Spleen (tissue), 11 donors: ENCODE measurements around the gene TAF11L7. TPM values are rescaled to one million over a fixed set of nuclear protein-coding genes. Genes with fewer than 3 reads are reported as not detected.
"Not testable (repeated sequence)": the region's sequence is repeated elsewhere in the genome, so short reads cannot be mapped to it uniquely, and the experiment has no call there.

Experiments used
- DNase-seq: peaks from one replicate; pipeline ENCODE4 v3.0.0-alpha.2; 2020
- H3K27ac ChIP-seq, 8 donors: fragments of 200-600 bp; sonication (generic) in 7 of 8; 1 replicate in 4 of 8; 2 replicates in 4 of 8; pipeline versions ENCODE4 v1.5.0 to v1.8.0; 2016 to 2021; ENCODE audit warnings: inconsistent platforms in 4 of 8, mild to moderate bottlenecking in 4 of 8, moderate library complexity in 1 of 8
- H3K27me3 ChIP-seq, 7 donors: fragments of 200-600 bp; sonication (generic) in 6 of 7; replicated peaks in 1 of 7; 1 replicate in 4 of 7; 2 replicates in 3 of 7; pipeline versions ENCODE4 v1.5.0 to v1.8.0; 2016 to 2021; ENCODE audit warnings: inconsistent platforms in 3 of 7, mild to moderate bottlenecking in 1 of 7
- H3K36me3 ChIP-seq, 6 donors: fragments of 200-600 bp; sonication (generic) in 5 of 6; 1 replicate in 4 of 6; 2 replicates in 2 of 6; pipeline versions ENCODE4 v1.5.0 to v1.8.0; 2016 to 2021; ENCODE audit warnings: inconsistent platforms in 2 of 6
- H3K4me1 ChIP-seq, 6 donors: fragments of 200-600 bp; sonication (generic) in 5 of 6; 1 replicate in 3 of 6; 2 replicates in 3 of 6; pipeline versions ENCODE4 v1.5.0 to v1.8.0; 2016 to 2021; ENCODE audit warnings: inconsistent platforms in 3 of 6
- H3K4me3 ChIP-seq, 8 donors: fragments of 200-600 bp; sonication (generic) in 7 of 8; 1 replicate in 4 of 8; 2 replicates in 4 of 8; pipeline versions ENCODE4 v1.5.0 to v1.8.0; 2016 to 2021; ENCODE audit warnings: inconsistent platforms in 4 of 8, mild to moderate bottlenecking in 4 of 8, moderate library complexity in 2 of 8
- H3K9me3 ChIP-seq, 8 donors: fragments of 200-600 bp; sonication (generic) in 7 of 8; 1 replicate in 4 of 8; 2 replicates in 4 of 8; pipeline versions ENCODE4 v1.5.0 to v1.8.0; 2016 to 2021; ENCODE audit warnings: inconsistent platforms in 4 of 8
- POLR2A ChIP-seq, 3 donors: fragments of 450-650 bp; IDR thresholded peaks; one replicate each; pipeline ENCODE4 v1.5.1; 2017; ENCODE audit warnings: antibody characterized with exemption in 3 of 3, mild to moderate bottlenecking in 1 of 3
- POLR2AphosphoS5 ChIP-seq, 3 donors: sonication (generic); formaldehyde crosslinking; IDR thresholded peaks; one replicate each; pipeline ENCODE4 v1.5.1; 2017; ENCODE audit warnings: antibody characterized with exemption in 3 of 3
- WGBS, 5 donors: extraction: QIAGEN DNeasy Blood & Tissue Kit in 3 of 5; methylation state at CpG; one replicate each; pipeline versions ENCODE4 v1.1.5 to v1.1.7; 2013 to 2018; 5-methylcytosine and 5-hydroxymethylcytosine counted together
- intact Hi-C: fragments of 100-400 bp; cut with DNase I; formaldehyde crosslinking; loops from one replicate; pipeline ENCODE4 v1.15.0; 2023; ENCODE audit warnings: low total_unique reads
- polyA plus RNA-seq, 3 donors: library from polyadenylated mRNA; stranded (reverse); fragments of 200-250 nt; gene quantifications; one replicate each; pipeline ENCODE4 v1.2.1, GENCODE V29; 2013
- total RNA-seq, 7 donors: library from RNA; depleted of rRNA in 3 of 7; stranded (reverse); fragments of >200 nt in 3 of 7; fragmentation: NEBNext Ultra II Directional in 4 of 7; extraction: Animal tissue kit (Norgen Biotek cat#: 25700) in 4 of 7; gene quantifications; one replicate each; pipeline versions ENCODE4 v1.1.0 to v1.2.1, GENCODE V29; 2016 to 2021
- TF ChIP-seq, protein P1 (sequence below), 11 experiments: fragments of 200-600 bp in 7 of 11; fragments of 450-650 bp in 4 of 11; sonication (generic) in 4 of 11; IDR thresholded peaks in 8 of 11; conservative IDR thresholded peaks in 3 of 11; 1 replicate in 7 of 11; 2 replicates in 4 of 11; pipeline versions ENCODE4 v1.4.0 to v1.8.0; 2016 to 2021; ENCODE audit warnings: antibody characterized with exemption in 11 of 11, inconsistent platforms in 4 of 11, mild to moderate bottlenecking in 1 of 11
- donor health status: healthy with polysubstance abuse.
- donor health status: DM: no; HTN: no; CAD: no; lungs with moderate emphysema.
- donor health status: DM: no; HTN: no; CAD: no.
- donor health status: Bipolar disorder and iron deficiency.
- donor health status: healthy.
- donor health status: DM: no; HTN: no; CAD: no.
- donor health status: DM: yes; HTN: yes; CAD: no.

The TAF11L7 gene
- total and polyA plus RNA-seq, 10 donors: not detected

DNA sequence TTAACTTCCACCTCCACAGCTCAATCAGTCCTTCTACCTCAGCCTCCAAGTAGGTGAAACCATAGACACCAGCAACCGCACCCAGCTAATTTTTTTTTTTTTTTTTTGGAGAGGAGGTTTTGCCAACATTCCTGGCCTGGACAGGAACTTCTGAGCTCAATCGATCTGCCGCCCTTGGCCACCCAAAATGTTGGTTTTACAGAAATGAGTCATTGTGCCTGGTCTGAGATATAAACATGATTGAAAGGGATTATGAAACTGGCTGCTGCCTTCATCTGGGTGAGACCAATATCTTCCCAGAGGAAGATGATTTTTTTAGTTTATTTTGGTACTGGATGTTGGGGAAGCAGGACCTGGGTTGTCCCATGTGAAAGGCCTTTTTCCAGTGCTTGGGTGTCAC is 33.8 kb upstream of the TAF11L7 start:
- H3K9me3 ChIP-seq: peaks cover 0 to 8% (median 0%) of the 10 kb centered on the region in 8 donors
- intact Hi-C loops: no loop called here
- WGBS, 5 donors: 87 to 93% (median 89%) methylated on average over 3 of the region's 3 CpGs

GRCh38 chr5:17614872-17615605 is 29.5 kb upstream of the TAF11L7 start:
- 78 to 97% (median 92%) methylated on average over 4 to 17 of the region's 17 CpGs for WGBS, 5 donors
- no peak for DNase-seq
- no peak overlapping the region for H3K4me3 ChIP-seq
- H3K36me3 ChIP-seq: no peaks in the 10 kb centered on the region
- H3K4me1 ChIP-seq: no peaks in the 10 kb centered on the region
- H3K27me3 ChIP-seq: no peaks in the 10 kb centered on the region
- no peak for TF ChIP-seq POLR2AphosphoS5 (IDR thresholded peaks at IDR 0.05)
- TF ChIP-seq, protein P1, sequence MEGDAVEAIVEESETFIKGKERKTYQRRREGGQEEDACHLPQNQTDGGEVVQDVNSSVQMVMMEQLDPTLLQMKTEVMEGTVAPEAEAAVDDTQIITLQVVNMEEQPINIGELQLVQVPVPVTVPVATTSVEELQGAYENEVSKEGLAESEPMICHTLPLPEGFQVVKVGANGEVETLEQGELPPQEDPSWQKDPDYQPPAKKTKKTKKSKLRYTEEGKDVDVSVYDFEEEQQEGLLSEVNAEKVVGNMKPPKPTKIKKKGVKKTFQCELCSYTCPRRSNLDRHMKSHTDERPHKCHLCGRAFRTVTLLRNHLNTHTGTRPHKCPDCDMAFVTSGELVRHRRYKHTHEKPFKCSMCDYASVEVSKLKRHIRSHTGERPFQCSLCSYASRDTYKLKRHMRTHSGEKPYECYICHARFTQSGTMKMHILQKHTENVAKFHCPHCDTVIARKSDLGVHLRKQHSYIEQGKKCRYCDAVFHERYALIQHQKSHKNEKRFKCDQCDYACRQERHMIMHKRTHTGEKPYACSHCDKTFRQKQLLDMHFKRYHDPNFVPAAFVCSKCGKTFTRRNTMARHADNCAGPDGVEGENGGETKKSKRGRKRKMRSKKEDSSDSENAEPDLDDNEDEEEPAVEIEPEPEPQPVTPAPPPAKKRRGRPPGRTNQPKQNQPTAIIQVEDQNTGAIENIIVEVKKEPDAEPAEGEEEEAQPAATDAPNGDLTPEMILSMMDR (IDR thresholded peaks at IDR 0.05 in 8 of 11, conservative IDR thresholded peaks at IDR 0.05 in 3 of 11): no peak
- no peak for TF ChIP-seq POLR2A (IDR thresholded peaks at IDR 0.05)
- H3K9me3 ChIP-seq: no peaks in the 10 kb centered on the region
- H3K27ac ChIP-seq: no peak overlapping the region
- intact Hi-C loops: no loop called here

More for the DNA sequence above, 33.8 kb upstream of the TAF11L7 start:
- Histone ChIP-seq H3K27me3 (no peaks in the 10 kb centered on the region), H3K27ac (no peak overlapping the region), H3K4me3 (no peak overlapping the region), H3K4me1 (no peaks in the 10 kb centered on the region), H3K36me3 (no peaks in the 10 kb centered on the region)
- no peak for DNase-seq
- TF ChIP-seq POLR2A (IDR thresholded peaks at IDR 0.05) (no peak), POLR2AphosphoS5 (IDR thresholded peaks at IDR 0.05) (no peak)
- TF ChIP-seq, protein P1 (IDR thresholded peaks at IDR 0.05 in 8 of 11, conservative IDR thresholded peaks at IDR 0.05 in 3 of 11): no peak

DNA sequence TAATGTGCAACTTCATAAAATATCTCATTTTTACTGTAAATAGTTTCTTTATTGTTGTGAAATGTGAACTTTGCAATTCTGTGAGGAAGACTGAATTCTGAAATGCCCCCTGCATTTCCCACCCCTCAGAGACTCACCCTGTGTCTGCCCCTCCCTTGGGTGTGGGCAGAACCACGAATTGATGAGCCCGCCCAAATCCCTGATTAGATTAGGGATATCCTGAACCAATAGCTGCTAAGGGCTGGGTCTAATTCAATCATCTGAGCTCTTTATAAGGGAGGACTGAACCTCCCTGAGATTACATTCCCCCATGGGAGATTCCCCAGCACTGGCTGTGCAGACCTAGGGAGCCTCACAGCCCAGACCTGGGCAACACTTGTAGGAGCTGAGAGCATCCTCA is 24.5 kb upstream of the TAF11L7 start, which contains the start of gene TAF11L12:
TAF11L12 (plus strand) TSS at position 301 of the 400 bp plus-strand sequence.
- H3K27me3 ChIP-seq, H3K36me3 ChIP-seq, H3K4me1 ChIP-seq, DNase-seq, H3K9me3 ChIP-seq, H3K4me3 ChIP-seq, intact Hi-C loops, H3K27ac ChIP-seq: not testable (repeated sequence)
- WGBS, 5 donors: 73 to 88% (median 80%) methylated on average over 2 of the region's 2 CpGs

GRCh38 chr5:17607461-17607860 is 21.9 kb upstream of the TAF11L7 start:
- H3K27ac ChIP-seq, H3K36me3 ChIP-seq, H3K4me1 ChIP-seq, intact Hi-C loops, H3K27me3 ChIP-seq, H3K9me3 ChIP-seq, H3K4me3 ChIP-seq, DNase-seq: not testable (repeated sequence)
- WGBS, 5 donors: 81 to 95% (median 87%) methylated on average over 4 of the region's 4 CpGs

GRCh38 chr5:17604951-17605350 is 19.4 kb upstream of the TAF11L7 start:
- TF ChIP-seq POLR2A (IDR thresholded peaks at IDR 0.05) (no peak), POLR2AphosphoS5 (IDR thresholded peaks at IDR 0.05) (no peak)
- TF ChIP-seq, protein P1 (IDR thresholded peaks at IDR 0.05 in 8 of 11, conservative IDR thresholded peaks at IDR 0.05 in 3 of 11): no peak

GRCh38 chr5:17603880-17604279 is 18.3 kb upstream of the TAF11L7 start, which contains the start of gene TAF11L11:
TAF11L11 (plus strand) TSS chr5:17604183.
- DNase-seq, H3K4me3 ChIP-seq, H3K27me3 ChIP-seq, H3K9me3 ChIP-seq, H3K4me1 ChIP-seq, H3K36me3 ChIP-seq, intact Hi-C loops, H3K27ac ChIP-seq: not testable (repeated sequence)
- 62 to 80% (median 75%) methylated on average over 6 of the region's 6 CpGs for WGBS, 5 donors

More at GRCh38 chr5:17604951-17605350, 19.4 kb upstream of the TAF11L7 start:
- Histone ChIP-seq H3K4me3 (no peak overlapping the region), H3K27me3 (no peaks in the 10 kb centered on the region), H3K9me3 (peaks cover 0 to 5% (median 0%) of the 10 kb centered on the region in 8 donors), H3K36me3 (no peaks in the 10 kb centered on the region), H3K27ac (no peak overlapping the region), H3K4me1 (no peaks in the 10 kb centered on the region)
- intact Hi-C loops: no loop called here
- no peak for DNase-seq
- WGBS, 5 donors: 92 to 97% (median 94%) methylated on average over 13 to 14 of the region's 14 CpGs

GRCh38 chr5:17597728-17598127 is 12.2 kb upstream of the TAF11L7 start, which contains the start of gene TAF11L10:
TAF11L10 (minus strand) TSS chr5:17597828.
- intact Hi-C loops, H3K36me3 ChIP-seq, H3K9me3 ChIP-seq, H3K27me3 ChIP-seq, H3K4me3 ChIP-seq, H3K27ac ChIP-seq, H3K4me1 ChIP-seq, DNase-seq: not testable (repeated sequence)
- no CpG with 5 or more reads among the region's 15 CpGs for WGBS, 5 donors

- H3K27me3 ChIP-seq, DNase-seq, H3K4me3 ChIP-seq, H3K9me3 ChIP-seq, intact Hi-C loops, H3K4me1 ChIP-seq, H3K36me3 ChIP-seq, H3K27ac ChIP-seq: not testable (repeated sequence)
- WGBS, 5 donors: 93 to 99% (median 97%) methylated on average over 7 to 12 of the region's 15 CpGs
Observed at GRCh38 chr5:17594255-17594654, 8.7 kb upstream of the TAF11L7 start, which contains the start of gene TAF11L9. TAF11L9 (minus strand) TSS chr5:17594394.
